BLaER1 treated with 17β-estradiol and CSF1 and Interleukin-3, amounts not matched to agents 10 nM and 100 nM (cell line): Measurements from ENCODE around the gene TCN1.
"Not testable (repeated sequence)": the region's sequence is repeated elsewhere in the genome, so short reads cannot be mapped to it uniquely, and the experiment has no call there.

Experiments
- H3K27ac ChIP-seq, 11 experiments: shearing (Covaris generic); formaldehyde crosslinking; 2 replicates each; pipeline ENCODE4 v1.8.1; 2022
- H3K27me3 ChIP-seq, 11 experiments: shearing (Covaris generic); formaldehyde crosslinking; 2 replicates each; pipeline ENCODE4 v1.8.1; 2022
- H3K36me3 ChIP-seq, 11 experiments: shearing (Covaris generic); formaldehyde crosslinking; 2 replicates each; pipeline ENCODE4 v1.8.1; 2022
- H3K4me1 ChIP-seq, 10 experiments: shearing (Covaris generic); formaldehyde crosslinking; 2 replicates each; pipeline ENCODE4 v1.8.1; 2022
- H3K4me2 ChIP-seq, 11 experiments: shearing (Covaris generic); formaldehyde crosslinking; 2 replicates each; pipeline ENCODE4 v1.8.1; 2022
- H3K4me3 ChIP-seq, 10 experiments: shearing (Covaris generic); formaldehyde crosslinking; 2 replicates each; pipeline ENCODE4 v1.8.1; 2022
- H3K9ac ChIP-seq, 11 experiments: shearing (Covaris generic); formaldehyde crosslinking; 2 replicates each; pipeline ENCODE4 v1.8.1; 2022
- H3K9me3 ChIP-seq, 11 experiments: shearing (Covaris generic); formaldehyde crosslinking; replicated peaks in 1 of 11; 2 replicates each; pipeline ENCODE4 v1.8.1; 2022
- H4K20me1 ChIP-seq, 11 experiments: shearing (Covaris generic); formaldehyde crosslinking; 2 replicates each; pipeline ENCODE4 v1.8.1; 2022
- Cebpa-rat ChIP-seq, 11 experiments: shearing (Covaris generic); IDR thresholded peaks; 2 replicates each; pipeline ENCODE4 v1.8.1; 2022

TCN1 gene

GRCh38 chr11:59891781-59892181, 25.5 kb upstream of the TCN1 start:
- TF ChIP-seq Cebpa-rat (IDR thresholded peaks at IDR 0.05), result no peak
- Histone ChIP-seq H3K4me1 (peaks cover 0 to 6% (median 0%) of the 10 kb centered on the region in 10 experiments; a peak in 2 of 20 replicates), H4K20me1 (no peaks in the 10 kb centered on the region), H3K9ac (no peak overlapping the region), H3K4me3 (no peak overlapping the region), H3K27me3 (no peaks in the 10 kb centered on the region), H3K4me2 (peak overlapping the region in 1 of 11 experiments; percentile 11; a peak in 1 of 22 replicates), H3K36me3 (no peaks in the 10 kb centered on the region), H3K9me3 (peaks cover 31 to 49% (median 39%) of the 10 kb centered on the region in 11 experiments), H3K27ac (no peak overlapping the region)

DNA sequence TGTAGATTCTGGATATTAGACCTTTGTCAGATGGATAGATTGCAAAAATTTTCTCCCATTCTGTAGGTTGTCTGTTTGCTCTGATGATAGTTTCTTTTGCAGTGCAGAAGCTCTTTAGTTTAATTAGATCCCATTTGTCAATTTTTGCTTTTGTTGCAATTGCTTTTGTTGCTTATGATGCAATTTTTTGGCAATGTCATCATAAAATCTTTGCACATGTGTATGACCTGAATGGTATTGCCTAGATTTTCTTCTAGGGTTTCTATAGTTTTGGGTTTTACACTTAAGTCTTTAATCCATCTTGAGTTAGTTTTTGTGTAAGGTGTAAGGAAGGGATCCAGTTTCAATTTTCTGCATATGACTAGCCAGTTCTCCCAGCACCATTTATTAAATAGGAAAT, 20.9 kb upstream of the TCN1 start:
- not testable (repeated sequence) for H3K4me3 ChIP-seq, H3K36me3 ChIP-seq, H3K27me3 ChIP-seq, H3K4me1 ChIP-seq, H3K9ac ChIP-seq, H4K20me1 ChIP-seq, H3K4me2 ChIP-seq, H3K27ac ChIP-seq
- H3K9me3 ChIP-seq, result peaks cover 39 to 59% (median 45%) of the 10 kb centered on the region in 11 experiments

DNA sequence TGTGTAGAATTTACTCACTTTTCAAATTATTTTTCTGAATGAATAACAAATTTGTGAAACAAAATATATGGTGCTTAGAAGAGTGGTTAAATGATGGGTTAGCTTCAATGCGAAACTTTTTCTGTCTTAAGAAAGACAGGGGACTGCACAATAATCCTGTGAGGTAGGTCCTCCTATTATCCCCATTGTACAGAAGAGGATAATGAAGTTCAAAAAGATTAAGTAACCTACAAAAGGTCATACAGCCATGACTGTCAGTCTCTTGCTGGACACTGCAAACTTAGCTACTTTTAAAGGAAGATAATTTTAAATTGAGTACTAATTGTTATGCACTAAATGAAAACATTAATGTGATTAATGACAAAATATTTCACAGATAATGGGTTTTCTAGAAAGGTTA, 17.3 kb upstream of the TCN1 start:
- no peaks in the 10 kb centered on the region for H3K27me3 ChIP-seq
- no peak overlapping the region for H3K4me3 ChIP-seq
- H3K4me1 ChIP-seq, result no peaks in the 10 kb centered on the region
- no peak overlapping the region for H3K27ac ChIP-seq
- no peak for TF ChIP-seq Cebpa-rat (IDR thresholded peaks at IDR 0.05)
- H3K9me3 ChIP-seq, result peaks cover 16 to 27% (median 24%) of the 10 kb centered on the region in 11 experiments; a peak in 21 of 22 replicates
- H4K20me1 ChIP-seq, result no peaks in the 10 kb centered on the region
- no peak overlapping the region for H3K4me2 ChIP-seq
- no peaks in the 10 kb centered on the region for H3K36me3 ChIP-seq
- no peak overlapping the region for H3K9ac ChIP-seq

DNA sequence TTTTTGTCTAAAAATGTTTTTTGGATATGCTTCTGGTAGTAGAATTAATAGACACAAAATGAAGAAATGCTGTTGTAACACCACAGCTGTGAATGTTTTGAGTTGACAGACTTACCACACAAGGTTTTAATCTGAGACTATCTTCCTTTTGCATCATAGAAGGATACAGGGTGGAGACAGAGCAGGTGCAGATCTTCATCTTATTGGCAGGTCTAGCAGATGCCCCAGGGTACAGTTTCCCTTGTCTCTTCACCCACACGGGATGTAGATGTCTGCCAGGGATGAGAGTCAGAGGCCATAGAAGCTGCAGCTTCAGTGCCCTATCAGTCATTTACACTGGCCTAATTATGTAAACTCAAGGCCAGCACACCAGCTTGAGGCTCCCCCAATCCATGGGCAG, 13.3 kb upstream of the TCN1 start:
- Histone ChIP-seq H3K36me3 (no peaks in the 10 kb centered on the region), H3K4me3 (no peak overlapping the region), H3K4me2 (no peak overlapping the region), H4K20me1 (no peaks in the 10 kb centered on the region), H3K4me1 (no peaks in the 10 kb centered on the region), H3K9ac (no peak overlapping the region), H3K27me3 (no peaks in the 10 kb centered on the region), H3K9me3 (no peaks in the 10 kb centered on the region), H3K27ac (no peak overlapping the region)
- TF ChIP-seq Cebpa-rat (IDR thresholded peaks at IDR 0.05), result no peak

GRCh38 chr11:59878575-59878974, 12.3 kb upstream of the TCN1 start, which contains the start of gene OOSP3:
OOSP3 (plus strand) TSS chr11:59878782; CDS start chr11:59878809, 27 bp downstream.
- Histone ChIP-seq H3K36me3 (no peaks in the 10 kb centered on the region), H3K9me3 (no peaks in the 10 kb centered on the region), H3K4me2 (no peak within 1 kb of the TSS), H3K27me3 (no peaks in the 10 kb centered on the region), H3K27ac (no peak within 1 kb of the TSS), H3K9ac (no peak within 1 kb of the TSS), H3K4me1 (no peaks in the 10 kb centered on the region), H4K20me1 (no peaks in the 10 kb centered on the region), H3K4me3 (no peak within 1 kb of the TSS)
- TF ChIP-seq Cebpa-rat (IDR thresholded peaks at IDR 0.05), result no peak

DNA sequence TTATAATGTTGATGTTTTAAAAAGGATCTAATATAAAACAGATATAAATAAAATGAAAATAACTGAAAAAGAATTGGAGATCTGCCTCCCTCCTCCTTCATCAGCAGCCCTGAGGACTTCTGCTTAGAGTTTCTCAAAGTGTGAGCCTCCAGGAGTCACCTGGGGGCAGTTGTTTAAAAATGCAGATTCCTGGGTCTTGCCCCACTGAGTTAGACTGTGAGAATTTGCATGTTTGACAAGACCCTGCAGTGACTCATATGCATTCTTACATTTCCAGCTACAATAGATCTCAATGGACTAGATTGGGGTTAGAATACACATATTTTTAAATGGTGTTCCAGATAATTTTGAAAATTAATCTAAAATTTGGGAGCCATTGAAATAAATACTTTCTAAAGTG, 11.5 kb upstream of the TCN1 start:
- Histone ChIP-seq H3K4me3 (no peak overlapping the region), H3K9me3 (no peaks in the 10 kb centered on the region), H3K27ac (no peak overlapping the region), H3K9ac (no peak overlapping the region), H3K36me3 (no peaks in the 10 kb centered on the region), H4K20me1 (no peaks in the 10 kb centered on the region), H3K27me3 (no peaks in the 10 kb centered on the region), H3K4me1 (no peaks in the 10 kb centered on the region), H3K4me2 (no peak overlapping the region)
- TF ChIP-seq Cebpa-rat (IDR thresholded peaks at IDR 0.05), result no peak

DNA sequence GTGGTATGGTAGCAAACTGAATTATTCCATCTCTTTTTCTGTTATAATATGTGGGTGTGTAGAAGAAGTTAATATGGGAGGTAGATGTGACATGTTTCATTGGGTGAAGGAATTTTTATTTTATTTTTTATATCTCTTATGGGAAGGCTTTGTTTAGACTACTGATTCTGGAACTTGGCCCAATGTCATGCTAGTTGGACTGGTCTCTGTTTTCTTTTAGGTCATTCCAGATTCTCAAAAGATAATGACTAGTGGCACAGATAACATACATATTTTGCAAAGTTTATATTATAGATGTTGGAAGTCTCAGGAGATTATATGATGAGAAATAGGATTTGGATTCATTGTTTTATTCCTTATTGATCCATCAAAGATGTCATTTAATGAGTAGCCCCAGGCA, 11.0 kb upstream of the TCN1 start:
- Histone ChIP-seq H3K36me3 (no peaks in the 10 kb centered on the region), H3K4me2 (no peak overlapping the region), H3K27ac (no peak overlapping the region), H3K4me3 (no peak overlapping the region), H3K4me1 (no peaks in the 10 kb centered on the region), H4K20me1 (no peaks in the 10 kb centered on the region), H3K9me3 (no peaks in the 10 kb centered on the region), H3K27me3 (no peaks in the 10 kb centered on the region), H3K9ac (no peak overlapping the region)
- TF ChIP-seq Cebpa-rat (IDR thresholded peaks at IDR 0.05), result no peak

GRCh38 chr11:59875856-59876519, 9.7 kb upstream of the TCN1 start:
- Histone ChIP-seq H3K4me3 (no peak overlapping the region), H3K9ac (no peak overlapping the region), H3K4me1 (no peaks in the 10 kb centered on the region), H3K36me3 (no peaks in the 10 kb centered on the region), H3K9me3 (peaks cover 0 to 5% (median 0%) of the 10 kb centered on the region in 11 experiments; a peak in 5 of 22 replicates), H3K27me3 (no peaks in the 10 kb centered on the region), H4K20me1 (no peaks in the 10 kb centered on the region), H3K27ac (no peak overlapping the region), H3K4me2 (no peak overlapping the region)
- TF ChIP-seq Cebpa-rat (IDR thresholded peaks at IDR 0.05), result no peak

- H3K36me3 ChIP-seq, result no peaks in the 10 kb centered on the region
- no peaks in the 10 kb centered on the region for H3K27me3 ChIP-seq
- H3K9ac ChIP-seq, result no peak overlapping the region
- H3K4me2 ChIP-seq, result no peak overlapping the region
- H3K4me1 ChIP-seq, result peaks cover 0 to 2% (median 0%) of the 10 kb centered on the region in 10 experiments; a peak in 3 of 20 replicates
- no peak overlapping the region for H3K27ac ChIP-seq
- TF ChIP-seq Cebpa-rat (IDR thresholded peaks at IDR 0.05), result no peak
- H3K4me3 ChIP-seq, result no peak overlapping the region
- peaks cover 0 to 12% (median 1%) of the 10 kb centered on the region in 11 experiments; a peak in 7 of 22 replicates for H3K9me3 ChIP-seq
- H4K20me1 ChIP-seq, result no peaks in the 10 kb centered on the region
Measured at GRCh38 chr11:59872076-59872475, 5.8 kb upstream of the TCN1 start.

DNA sequence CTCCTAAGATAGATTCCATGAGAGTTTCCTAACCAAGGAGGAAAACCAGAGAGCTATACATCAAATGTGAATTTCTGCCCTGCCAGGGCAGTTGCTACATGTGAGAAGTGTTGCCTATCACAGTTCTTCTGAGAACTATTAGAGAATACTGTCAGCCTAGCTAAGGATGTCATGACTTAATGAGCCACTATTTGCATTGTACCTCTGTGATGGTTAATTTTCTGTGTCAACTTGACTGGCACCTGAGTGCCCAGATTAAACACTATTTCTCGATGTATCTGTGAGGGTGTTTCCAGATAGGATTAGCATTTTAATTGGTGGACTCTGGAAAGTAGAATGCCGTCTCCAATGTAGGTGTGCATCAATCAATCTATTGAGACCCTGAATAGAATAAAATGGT, 1.7 kb upstream of the TCN1 start:
- Histone ChIP-seq H3K27me3 (no peaks in the 10 kb centered on the region), H3K9ac (no peak overlapping the region), H3K27ac (no peak overlapping the region), H3K36me3 (no peaks in the 10 kb centered on the region), H4K20me1 (no peaks in the 10 kb centered on the region), H3K9me3 (peaks cover 0 to 12% (median 4%) of the 10 kb centered on the region in 11 experiments; a peak in 7 of 22 replicates), H3K4me1 (peaks cover 0 to 37% (median 9%) of the 10 kb centered on the region in 10 experiments; a peak in 12 of 20 replicates), H3K4me3 (no peak overlapping the region), H3K4me2 (no peak overlapping the region)
- no peak for TF ChIP-seq Cebpa-rat (IDR thresholded peaks at IDR 0.05)
